ENCODE results near the gene ACADSB.

Gene ACADSB

GRCh38 chr10:123087348-123087747 lies 78.5 kb downstream of the ACADSB start:
- H3K27me3 Mint-ChIP-seq: peaks cover 2% of the 10 kb centered on the region
- H3K4me3 Mint-ChIP-seq: no peak overlapping the region
- no peak overlapping the region for H3K27ac Mint-ChIP-seq
- H3K36me3 Mint-ChIP-seq (ENCODE audit: low read depth): no peaks in the 10 kb centered on the region
- peaks cover 5% of the 10 kb centered on the region for H3K9me3 Mint-ChIP-seq
- H3K4me1 Mint-ChIP-seq (ENCODE audit: low read depth): no peaks in the 10 kb centered on the region

- Mint-ChIP-seq H3K36me3 (ENCODE audit: low read depth) (no peaks in the 10 kb centered on the region), H3K9me3 (peaks cover 5% of the 10 kb centered on the region), H3K27me3 (peaks cover 5% of the 10 kb centered on the region), H3K27ac (no peak overlapping the region), H3K4me3 (no peak overlapping the region), H3K4me1 (ENCODE audit: low read depth) (no peaks in the 10 kb centered on the region)
Measured at GRCh38 chr10:123087786-123088185, 79.0 kb downstream of the ACADSB start.

- Mint-ChIP-seq H3K4me3 (no peak overlapping the region), H3K9me3 (no peaks in the 10 kb centered on the region), H3K27ac (no peak overlapping the region), H3K27me3 (peaks cover 13% of the 10 kb centered on the region), H3K4me1 (ENCODE audit: low read depth) (no peaks in the 10 kb centered on the region), H3K36me3 (ENCODE audit: low read depth) (no peaks in the 10 kb centered on the region)
Measured at GRCh38 chr10:123092635-123093414, 84.0 kb downstream of the ACADSB start.

GRCh38 chr10:123093489-123093888 lies 84.7 kb downstream of the ACADSB start:
- Mint-ChIP-seq H3K9me3 (no peaks in the 10 kb centered on the region), H3K27me3 (peaks cover 15% of the 10 kb centered on the region), H3K27ac (no peak overlapping the region), H3K4me1 (ENCODE audit: low read depth) (no peaks in the 10 kb centered on the region), H3K36me3 (ENCODE audit: low read depth) (no peaks in the 10 kb centered on the region), H3K4me3 (no peak overlapping the region)

GRCh38 chr10:123096452-123096851 lies 87.6 kb downstream of the ACADSB start:
- Mint-ChIP-seq H3K27ac (no peak overlapping the region), H3K4me1 (ENCODE audit: low read depth) (no peaks in the 10 kb centered on the region), H3K36me3 (ENCODE audit: low read depth) (no peaks in the 10 kb centered on the region), H3K9me3 (no peaks in the 10 kb centered on the region), H3K27me3 (peaks cover 15% of the 10 kb centered on the region), H3K4me3 (no peak overlapping the region)

GRCh38 chr10:123097039-123097438 lies 88.2 kb downstream of the ACADSB start:
- Mint-ChIP-seq H3K27me3 (peaks cover 15% of the 10 kb centered on the region), H3K4me1 (ENCODE audit: low read depth) (no peaks in the 10 kb centered on the region), H3K27ac (no peak overlapping the region)

GRCh38 chr10:123100030-123100762 lies 91.4 kb downstream of the ACADSB start:
- H3K9me3 Mint-ChIP-seq: no peaks in the 10 kb centered on the region
- H3K36me3 Mint-ChIP-seq (ENCODE audit: low read depth): no peaks in the 10 kb centered on the region
- H3K4me1 Mint-ChIP-seq (ENCODE audit: low read depth): no peaks in the 10 kb centered on the region
- H3K4me3 Mint-ChIP-seq: no peak overlapping the region
- no peak overlapping the region for H3K27ac Mint-ChIP-seq
- peaks cover 12% of the 10 kb centered on the region for H3K27me3 Mint-ChIP-seq

More at GRCh38 chr10:123097039-123097438, 88.2 kb downstream of the ACADSB start:
- Mint-ChIP-seq H3K4me3 (no peak overlapping the region), H3K9me3 (no peaks in the 10 kb centered on the region), H3K36me3 (ENCODE audit: low read depth) (no peaks in the 10 kb centered on the region)

- Mint-ChIP-seq H3K27ac (no peak overlapping the region), H3K9me3 (no peaks in the 10 kb centered on the region), H3K27me3 (peaks cover 15% of the 10 kb centered on the region), H3K36me3 (ENCODE audit: low read depth) (no peaks in the 10 kb centered on the region), H3K4me1 (ENCODE audit: low read depth) (no peaks in the 10 kb centered on the region), H3K4me3 (no peak overlapping the region)
Measured at GRCh38 chr10:123101872-123102271, 93.1 kb downstream of the ACADSB start.

GRCh38 chr10:123102673-123103072 lies 93.9 kb downstream of the ACADSB start:
- Mint-ChIP-seq H3K4me3 (no peak overlapping the region), H3K27me3 (peaks cover 12% of the 10 kb centered on the region), H3K9me3 (no peaks in the 10 kb centered on the region), H3K4me1 (ENCODE audit: low read depth) (no peaks in the 10 kb centered on the region), H3K27ac (no peak overlapping the region), H3K36me3 (ENCODE audit: low read depth) (no peaks in the 10 kb centered on the region)

GRCh38 chr10:123103944-123104343 lies 95.1 kb downstream of the ACADSB start:
- H3K27ac Mint-ChIP-seq: no peak overlapping the region
- no peaks in the 10 kb centered on the region for H3K9me3 Mint-ChIP-seq
- peaks cover 17% of the 10 kb centered on the region for H3K27me3 Mint-ChIP-seq
- H3K36me3 Mint-ChIP-seq (ENCODE audit: low read depth): no peaks in the 10 kb centered on the region
- no peak overlapping the region for H3K4me3 Mint-ChIP-seq
- no peaks in the 10 kb centered on the region for H3K4me1 Mint-ChIP-seq (ENCODE audit: low read depth)
